IMR-90 (cell line): Measurements from ENCODE around the gene WFDC5. TPM values are rescaled to one million over a fixed set of nuclear protein-coding genes. Genes with fewer than 3 reads are reported as not detected.

ENCODE experiments used
- ATAC-seq: fragments of 200-7000 bp; cut with Tn5 transposase; 2 replicates; pipeline ENCODE4 v1.9.1; 2020; ENCODE audit warnings: low read depth, mild to moderate bottlenecking, moderate library complexity
- BruUV-seq: library from RNA; stranded (reverse); fragments of 400-500 nt; replicated peaks from 2 replicates; lab custom pipeline; 2021; lab: Mats Ljungman, UMichigan
- CTCF ChIA-PET: fragments of 300-600 bp; formaldehyde crosslinking; extraction: SDS; loops from one replicate; lab custom pipeline; 2021; ENCODE audit warnings: antibody characterized with exemption; lab: Yijun Ruan, JAX
- POLR2A ChIA-PET: fragments of 300-600 bp; sonication (Branson Sonifier 250); formaldehyde crosslinking; loops from one replicate; lab custom pipeline; 2022; ENCODE audit warnings: antibody characterized with exemption; ENCODE audit not compliant: unreplicated experiment; lab: Charles Lee
- DNase-seq: peaks from one replicate; pipeline ENCODE4 v3.0.0; 2013
- H2AFZ ChIP-seq: replicated peaks from 2 replicates; pipeline ENCODE3; 2013; ENCODE audit warnings: low read length, mild to moderate bottlenecking; ENCODE audit not compliant: poor library complexity
- H2AK5ac ChIP-seq: 2 replicates; pipeline ENCODE4 v1.6.1; 2013; ENCODE audit warnings: low read depth, low read length, inconsistent platforms
- H2AK9ac ChIP-seq: replicated peaks from 2 replicates; pipeline ENCODE3; 2013; ENCODE audit warnings: mild to moderate bottlenecking, low read depth, low read length, moderate library complexity; ENCODE audit not compliant: poor library complexity
- H2BK120ac ChIP-seq: 2 replicates; pipeline ENCODE4 v1.6.1; 2013; ENCODE audit warnings: low read depth, low read length, inconsistent platforms
- H2BK15ac ChIP-seq: 3 replicates; pipeline ENCODE4 v1.6.1; 2013; ENCODE audit warnings: low read depth, low read length, inconsistent platforms
- H2BK20ac ChIP-seq: 2 replicates; pipeline ENCODE4 v1.6.1; 2013; ENCODE audit warnings: low read depth, mild to moderate bottlenecking, inconsistent platforms, low read length, moderate library complexity
- H2BK5ac ChIP-seq: 2 replicates; pipeline ENCODE4 v1.6.1; 2013; ENCODE audit warnings: mild to moderate bottlenecking, low read depth, low read length, inconsistent platforms; ENCODE audit not compliant: poor library complexity, severe bottlenecking
- H3K14ac ChIP-seq: replicated peaks from 2 replicates; pipeline ENCODE4 v1.6.1; 2013; ENCODE audit warnings: low read depth, low read length, inconsistent platforms
- H3K18ac ChIP-seq: 2 replicates; pipeline ENCODE4 v1.6.1; 2013; ENCODE audit warnings: low read depth, low read length, control low read depth
- H3K23ac ChIP-seq: 2 replicates; pipeline ENCODE4 v1.6.1; 2013; ENCODE audit warnings: low read depth, low read length, inconsistent platforms
- H3K27ac ChIP-seq: 2 replicates; pipeline ENCODE4 v1.5.1; 2013; ENCODE audit warnings: mild to moderate bottlenecking, control low read depth, low read length; ENCODE audit not compliant: insufficient read depth
- H3K27me3 ChIP-seq: 2 replicates; pipeline ENCODE4 v1.6.1; 2013; ENCODE audit warnings: low read length; ENCODE audit not compliant: control insufficient read depth, insufficient read depth
- H3K36me3 ChIP-seq: 2 replicates; pipeline ENCODE4 v1.6.1; 2013; ENCODE audit warnings: low read length, mixed read lengths; ENCODE audit not compliant: control insufficient read depth, insufficient read depth
- H3K4ac ChIP-seq: 2 replicates; pipeline ENCODE4 v1.6.1; 2013; ENCODE audit warnings: low read depth, low read length, inconsistent platforms
- H3K4me1 ChIP-seq: 2 replicates; pipeline ENCODE4 v1.6.1; 2013; ENCODE audit warnings: low read length, mixed read lengths; ENCODE audit not compliant: control insufficient read depth, insufficient read depth
- H3K4me2 ChIP-seq: 2 replicates; pipeline ENCODE4 v1.6.1; 2013; ENCODE audit warnings: low read depth, mild to moderate bottlenecking, control low read depth, low read length, moderate library complexity
- H3K4me3 ChIP-seq: 2 replicates; pipeline ENCODE4 v1.5.1; 2013; ENCODE audit warnings: low read depth, mild to moderate bottlenecking, control low read depth, low read length, moderate library complexity; ENCODE audit not compliant: insufficient read depth
- H3K56ac ChIP-seq: 2 replicates; pipeline ENCODE4 v1.6.1; 2013; ENCODE audit warnings: low read length, inconsistent platforms; ENCODE audit not compliant: insufficient read depth; ENCODE audit errors: extremely low read depth
- H3K79me1 ChIP-seq, 2 experiments: 2 replicates each; pipeline ENCODE4 v1.6.1; 2013; ENCODE audit warnings: low read length in 2 of 2, inconsistent platforms in 1 of 2, low read depth in 1 of 2
- H3K9ac ChIP-seq: 2 replicates; pipeline ENCODE4 v1.6.1; 2013; ENCODE audit warnings: low read depth, low read length, control low read depth
- H3K9me1 ChIP-seq: 2 replicates; pipeline ENCODE4 v1.6.1; 2013; ENCODE audit warnings: low read length, inconsistent platforms; ENCODE audit not compliant: insufficient read depth
- H3K9me3 ChIP-seq: 2 replicates; pipeline ENCODE4 v1.6.1; 2013; ENCODE audit warnings: low read length; ENCODE audit not compliant: control insufficient read depth, insufficient read depth
- H4K20me1 ChIP-seq: 2 replicates; pipeline ENCODE4 v1.6.1; 2013; ENCODE audit warnings: low read length, inconsistent platforms; ENCODE audit not compliant: insufficient read depth
- H4K5ac ChIP-seq: 2 replicates; pipeline ENCODE4 v1.6.1; 2013; ENCODE audit warnings: mild to moderate bottlenecking, low read depth, low read length, control low read depth
- H4K8ac ChIP-seq, 2 experiments: 2 replicates each; pipeline ENCODE4 v1.6.1; 2013; ENCODE audit warnings: low read depth in 2 of 2, low read length in 2 of 2, control low read depth in 1 of 2, inconsistent platforms in 1 of 2
- H4K91ac ChIP-seq: 2 replicates; pipeline ENCODE4 v1.6.1; 2013; ENCODE audit warnings: low read depth, low read length, inconsistent platforms; ENCODE audit not compliant: insufficient read depth
- CEBPB ChIP-seq: IDR thresholded peaks from 2 replicates; pipeline ENCODE4 v1.6.1; 2012; ENCODE audit warnings: low read depth, low read length, improper control_type of control experiment
- CHD1 ChIP-seq: IDR thresholded peaks from 2 replicates; pipeline ENCODE4 v1.6.1; 2012; ENCODE audit warnings: low read depth, low read length, improper control_type of control experiment
- MAFK ChIP-seq: IDR thresholded peaks from 2 replicates; pipeline ENCODE4 v1.6.1; 2012; ENCODE audit warnings: low read depth, low read length, improper control_type of control experiment
- MAZ ChIP-seq: IDR thresholded peaks from 2 replicates; pipeline ENCODE4 v1.6.1; 2012; ENCODE audit warnings: low read depth, mild to moderate bottlenecking, low read length, improper control_type of control experiment, moderate library complexity, borderline replicate concordance
- POLR2A ChIP-seq: IDR thresholded peaks from 2 replicates; pipeline ENCODE4 v1.6.1; 2012; ENCODE audit warnings: mild to moderate bottlenecking, low read depth, low read length
- RAD21 ChIP-seq: IDR thresholded peaks from 2 replicates; pipeline ENCODE4 v1.6.1; 2012; ENCODE audit warnings: low read length, improper control_type of control experiment
- RCOR1 ChIP-seq: IDR thresholded peaks from 2 replicates; pipeline ENCODE4 v1.6.1; 2012; ENCODE audit warnings: mild to moderate bottlenecking, low read length, improper control_type of control experiment; ENCODE audit not compliant: insufficient replicate concordance
- RFX5 ChIP-seq: IDR thresholded peaks from 2 replicates; pipeline ENCODE4 v1.8.0; 2012; ENCODE audit warnings: low read depth, mild to moderate bottlenecking, low read length, moderate library complexity
- WGBS, 2 experiments: methylation state at CpG; one replicate each; pipeline versions ENCODE4 v1.1.5 to v1.1.7; 2013; ENCODE audit warnings: missing lambda C conversion rate in 2 of 2; ENCODE audit not compliant: insufficient read length in 1 of 2; ENCODE audit errors: extremely low coverage in 2 of 2; 5-methylcytosine and 5-hydroxymethylcytosine counted together
- dilution Hi-C: fragments of 300-500 bp; cut with HindIII; formaldehyde crosslinking; loops from one replicate; pipeline ENCODE4 v1.14.3; 2018; ENCODE audit warnings: low sequenced_read_pairs; ENCODE audit not compliant: unreplicated experiment
- in situ Hi-C: fragments of 300-500 bp; cut with MboI; formaldehyde crosslinking; loops from 3 replicates; pipeline ENCODE4 v1.14.3; 2019; ENCODE audit warnings: low sequenced_read_pairs, inconsistent platforms, mixed read lengths
- intact Hi-C: fragments of 100-400 bp; cut with micrococcal nuclease; formaldehyde crosslinking; loops from 2 replicates; pipeline ENCODE4 v1.10.0; 2022
- polyA plus RNA-seq, 3 experiments: library from polyadenylated mRNA; depleted of rRNA; stranded (reverse); fragments of >200 nt; gene quantifications; 2 replicates each; pipeline ENCODE4 v1.2.3, GENCODE V29; 2012; ENCODE audit warnings: low replicate concordance in 1 of 3
- total RNA-seq: library from RNA; depleted of rRNA; stranded (reverse); fragments of >200 nt; gene quantifications from 2 replicates; pipeline ENCODE4 v1.2.3, GENCODE V29; 2012

Gene WFDC5
- total and polyA plus RNA-seq, 2 of the 4 experiments (the other 2 are of a cell fraction): not detected

DNA sequence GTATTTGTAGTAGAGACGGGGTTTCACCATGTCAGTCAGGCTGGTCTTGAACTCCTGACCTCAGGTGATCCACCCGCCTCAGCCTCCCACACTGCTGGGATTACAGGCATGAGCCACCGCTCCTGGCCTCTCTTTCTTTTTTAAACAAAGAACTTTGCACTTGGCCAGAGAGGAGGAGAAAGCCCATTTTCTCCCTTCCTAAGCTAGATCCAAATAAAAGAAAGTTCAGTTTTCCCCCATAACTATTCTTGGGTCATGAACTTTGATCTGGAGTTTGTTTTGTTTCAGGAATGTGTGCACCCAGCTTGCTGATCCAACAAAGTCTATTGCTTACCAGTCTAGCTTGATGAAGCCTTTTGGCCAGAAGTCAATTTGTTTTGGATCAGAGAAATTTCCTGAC is 37.4 kb downstream of the WFDC5 start:
- Histone ChIP-seq H3K23ac (no peak overlapping the region), H2BK5ac (no peak overlapping the region), H3K79me1 (no peaks in the 10 kb centered on the region; a peak in 1 of 4 replicates), H3K4me3 (no peak overlapping the region), H4K91ac (no peak overlapping the region), H4K8ac (no peak overlapping the region), H3K14ac (no peak overlapping the region), H3K9me1 (peaks cover 2% of the 10 kb centered on the region), H2BK20ac (no peak overlapping the region), H3K4me2 (no peak overlapping the region), H2BK15ac (no peak overlapping the region), H3K27me3 (no peaks in the 10 kb centered on the region), H2AFZ (no peak overlapping the region), H2AK5ac (no peak overlapping the region), H4K5ac (no peak overlapping the region), H3K56ac (no peak overlapping the region), H3K4me1 (peaks cover 9% of the 10 kb centered on the region), H3K9ac (no peak overlapping the region), H3K36me3 (peaks cover 14% of the 10 kb centered on the region), H3K4ac (no peak overlapping the region), H2AK9ac (no peak overlapping the region), H4K20me1 (no peaks in the 10 kb centered on the region), H3K9me3 (no peaks in the 10 kb centered on the region), H3K18ac (no peak overlapping the region), H3K27ac (no peak overlapping the region), H2BK120ac (no peak overlapping the region)
- DNase-seq (no peak), ATAC-seq (no peak)
- no TSS peak for BruUV-seq
- POLR2A ChIA-PET: no interaction called here
- no peak for TF ChIP-seq MAZ
- TF ChIP-seq RFX5: no peak
- no peak for TF ChIP-seq RCOR1
- no peak for TF ChIP-seq CHD1
- TF ChIP-seq CEBPB: no peak
- no peak for TF ChIP-seq RAD21
- TF ChIP-seq MAFK: no peak
- TF ChIP-seq POLR2A: no peak
- dilution Hi-C loops: no loop called here
- 100% methylated on average over 1 of the region's 3 CpGs; no CpG with 5 or more reads in 1 of the 2 experiments for WGBS, 2 experiments
- in situ Hi-C loops: no loop called here
- CTCF ChIA-PET: interaction anchor here (1.1 kb wide), 1 partner anchor 33 kb away, joined by 5 read pairs; no protein-coding TSS in a partner anchor
- intact Hi-C loops: no loop called here
